BE2C (cell line): ENCODE results near the gene BSN.

ENCODE experiments used
- DNase-seq: peaks from one replicate; pipeline ENCODE4 v3.0.0-alpha.2; 2020
- H3K27me3 ChIP-seq: fragments of 250-450 bp; sonication (Bioruptor Pico); 2 replicates; pipeline ENCODE4 v1.5.1; 2020; ENCODE audit warnings: mild to moderate bottlenecking
- H3K36me3 ChIP-seq: fragments of 250-450 bp; sonication (Bioruptor Pico); 2 replicates; pipeline ENCODE4 v1.5.1; 2020; ENCODE audit warnings: mild to moderate bottlenecking
- H3K4me1 ChIP-seq: fragments of 250-450 bp; sonication (Bioruptor Pico); 2 replicates; pipeline ENCODE4 v1.5.1; 2020
- H3K4me3 ChIP-seq: 2 replicates; pipeline ENCODE4 v1.5.1; 2011; ENCODE audit warnings: low read depth, low read length
- H3K9me3 ChIP-seq: fragments of 250-450 bp; sonication (Bioruptor Pico); 2 replicates; pipeline ENCODE4 v1.5.1; 2020
- TF ChIP-seq, protein P1 (sequence below): IDR thresholded peaks from 2 replicates; pipeline ENCODE4 v1.5.1; 2012; ENCODE audit warnings: mild to moderate bottlenecking, low read depth, low read length

BSN gene

DNA sequence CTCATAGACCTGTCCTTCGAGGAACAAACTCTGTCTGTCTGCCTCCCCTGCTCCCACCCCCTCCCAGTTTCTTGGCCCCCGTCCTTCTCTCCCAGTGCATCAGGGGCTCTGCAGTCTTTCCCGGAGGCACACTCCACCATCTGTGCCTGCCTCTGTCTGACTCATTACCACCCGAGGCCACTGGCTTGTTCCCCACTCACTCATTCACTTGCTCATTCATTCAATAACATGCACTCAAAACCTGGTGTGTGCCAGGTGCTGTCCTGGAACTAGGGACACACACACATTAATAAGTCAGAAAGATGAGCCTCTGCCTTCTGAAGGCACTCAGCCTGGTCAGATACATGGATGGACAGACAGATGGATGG lies 152.8 kb downstream of the BSN start:
- H3K4me3 ChIP-seq = no peak overlapping the region
- no peaks in the 10 kb centered on the region for H3K9me3 ChIP-seq
- TF ChIP-seq, protein P1, sequence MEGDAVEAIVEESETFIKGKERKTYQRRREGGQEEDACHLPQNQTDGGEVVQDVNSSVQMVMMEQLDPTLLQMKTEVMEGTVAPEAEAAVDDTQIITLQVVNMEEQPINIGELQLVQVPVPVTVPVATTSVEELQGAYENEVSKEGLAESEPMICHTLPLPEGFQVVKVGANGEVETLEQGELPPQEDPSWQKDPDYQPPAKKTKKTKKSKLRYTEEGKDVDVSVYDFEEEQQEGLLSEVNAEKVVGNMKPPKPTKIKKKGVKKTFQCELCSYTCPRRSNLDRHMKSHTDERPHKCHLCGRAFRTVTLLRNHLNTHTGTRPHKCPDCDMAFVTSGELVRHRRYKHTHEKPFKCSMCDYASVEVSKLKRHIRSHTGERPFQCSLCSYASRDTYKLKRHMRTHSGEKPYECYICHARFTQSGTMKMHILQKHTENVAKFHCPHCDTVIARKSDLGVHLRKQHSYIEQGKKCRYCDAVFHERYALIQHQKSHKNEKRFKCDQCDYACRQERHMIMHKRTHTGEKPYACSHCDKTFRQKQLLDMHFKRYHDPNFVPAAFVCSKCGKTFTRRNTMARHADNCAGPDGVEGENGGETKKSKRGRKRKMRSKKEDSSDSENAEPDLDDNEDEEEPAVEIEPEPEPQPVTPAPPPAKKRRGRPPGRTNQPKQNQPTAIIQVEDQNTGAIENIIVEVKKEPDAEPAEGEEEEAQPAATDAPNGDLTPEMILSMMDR = no peak
- no peaks in the 10 kb centered on the region for H3K36me3 ChIP-seq
- DNase-seq = no peak
- no peaks in the 10 kb centered on the region for H3K27me3 ChIP-seq
- no peaks in the 10 kb centered on the region for H3K4me1 ChIP-seq

DNA sequence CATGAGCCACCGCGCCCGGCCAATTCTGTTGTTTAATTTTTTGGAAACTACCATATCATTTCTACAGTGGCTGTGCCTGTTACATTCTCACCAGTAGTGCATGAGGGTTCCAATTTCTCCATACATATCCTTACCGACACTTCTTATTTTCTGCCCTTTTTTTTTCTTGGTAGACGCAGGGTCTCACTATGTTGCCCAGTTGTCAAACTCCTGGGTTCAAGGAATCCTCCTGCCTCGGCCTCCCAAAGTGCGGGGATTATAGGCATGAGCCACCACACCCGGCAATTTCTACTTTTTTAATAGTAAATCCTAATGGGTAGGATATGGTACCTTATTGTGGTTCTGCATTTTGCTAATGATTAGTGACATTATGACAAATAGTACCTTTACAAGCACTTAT lies 155.6 kb downstream of the BSN start:
- TF ChIP-seq, protein P1 = no peak
- no peaks in the 10 kb centered on the region for H3K36me3 ChIP-seq
- no peaks in the 10 kb centered on the region for H3K27me3 ChIP-seq
- no peaks in the 10 kb centered on the region for H3K9me3 ChIP-seq
- H3K4me3 ChIP-seq = no peak overlapping the region
- DNase-seq = no peak
- H3K4me1 ChIP-seq = no peaks in the 10 kb centered on the region

DNA sequence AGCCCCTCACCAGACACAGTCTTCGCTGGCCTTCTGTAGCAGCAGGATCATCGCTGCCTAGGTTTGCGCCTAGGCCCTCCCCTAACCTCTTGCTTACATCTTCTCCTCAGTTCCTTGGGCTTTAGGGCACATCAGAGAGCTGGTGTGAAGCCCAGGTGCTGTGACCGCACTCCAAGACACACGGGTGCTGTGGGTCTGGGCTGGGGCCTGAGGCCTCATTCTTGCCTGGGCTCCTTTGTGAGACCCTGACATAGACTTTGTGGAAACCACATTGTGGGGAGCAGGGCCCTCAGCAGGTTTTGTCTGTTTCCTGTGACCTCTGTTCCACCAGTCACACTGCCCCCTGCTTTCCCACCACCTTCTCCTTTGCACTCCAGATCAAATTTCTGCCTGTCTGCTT lies 157.2 kb downstream of the BSN start:
- DNase-seq = no peak
- TF ChIP-seq, protein P1 = no peak
- Histone ChIP-seq H3K4me1 (no peaks in the 10 kb centered on the region), H3K27me3 (no peaks in the 10 kb centered on the region), H3K9me3 (no peaks in the 10 kb centered on the region), H3K4me3 (no peak overlapping the region), H3K36me3 (no peaks in the 10 kb centered on the region)

DNA sequence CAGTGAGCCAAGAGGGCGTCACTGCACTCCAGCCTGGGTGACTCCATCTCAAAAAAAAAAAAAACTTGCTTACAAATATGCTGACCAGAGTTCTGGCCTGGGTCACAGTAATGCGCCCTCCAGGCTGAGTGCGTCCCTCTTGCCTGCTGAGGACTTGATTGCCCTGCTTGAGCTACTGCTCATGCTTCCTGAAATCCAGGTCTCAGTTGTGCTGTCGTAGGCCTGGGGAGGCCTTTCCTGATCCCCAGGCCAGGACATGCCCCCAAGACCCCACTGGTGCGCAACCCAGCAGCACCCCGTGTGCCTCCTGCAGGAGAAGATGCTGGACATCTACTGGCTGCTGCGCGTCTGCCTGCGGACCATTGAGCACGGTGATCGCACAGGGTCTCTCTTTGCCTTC lies 157.9 kb downstream of the BSN start:
- TF ChIP-seq, protein P1 = no peak
- Histone ChIP-seq H3K27me3 (no peaks in the 10 kb centered on the region), H3K4me1 (no peaks in the 10 kb centered on the region), H3K36me3 (no peaks in the 10 kb centered on the region), H3K4me3 (no peak overlapping the region), H3K9me3 (no peaks in the 10 kb centered on the region)
- DNase-seq = no peak

DNA sequence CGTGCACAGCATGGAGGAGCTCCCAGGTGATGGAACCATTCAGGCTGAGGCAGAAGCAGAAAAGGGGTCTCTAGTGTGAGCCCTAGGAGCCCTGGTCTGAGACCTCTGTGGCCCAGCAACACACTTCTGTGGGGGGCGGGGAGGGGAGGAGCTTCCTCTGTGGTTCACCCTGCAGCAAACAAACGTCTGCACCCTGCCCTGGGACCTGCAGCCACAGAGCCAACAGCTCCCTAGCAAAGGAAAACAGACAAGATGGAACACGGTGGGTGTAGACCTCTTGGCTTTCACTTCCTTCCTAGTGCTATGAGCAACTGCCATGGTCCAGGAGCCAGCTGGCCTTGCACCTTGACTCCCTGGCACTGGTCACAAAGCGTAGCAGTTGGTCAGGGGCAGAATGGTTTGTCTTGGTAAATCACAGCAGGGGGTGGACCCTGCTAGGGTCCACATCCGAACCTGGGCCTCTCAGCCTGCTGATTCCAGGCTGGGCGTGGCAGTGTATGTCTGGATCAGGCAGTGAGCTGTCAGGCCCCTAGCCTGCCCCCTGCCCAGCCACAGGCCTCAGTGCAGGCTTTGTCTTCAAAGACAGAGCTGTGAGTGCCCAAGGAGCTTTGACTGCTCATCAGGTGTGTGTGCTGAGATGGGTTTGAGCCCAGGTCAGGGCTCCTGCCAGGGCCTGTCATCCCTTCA lies 158.5 kb downstream of the BSN start:
- Histone ChIP-seq H3K27me3 (no peaks in the 10 kb centered on the region), H3K36me3 (no peaks in the 10 kb centered on the region), H3K4me1 (no peaks in the 10 kb centered on the region), H3K9me3 (no peaks in the 10 kb centered on the region), H3K4me3 (no peak overlapping the region)
- TF ChIP-seq, protein P1 = no peak
- no peak for DNase-seq

DNA sequence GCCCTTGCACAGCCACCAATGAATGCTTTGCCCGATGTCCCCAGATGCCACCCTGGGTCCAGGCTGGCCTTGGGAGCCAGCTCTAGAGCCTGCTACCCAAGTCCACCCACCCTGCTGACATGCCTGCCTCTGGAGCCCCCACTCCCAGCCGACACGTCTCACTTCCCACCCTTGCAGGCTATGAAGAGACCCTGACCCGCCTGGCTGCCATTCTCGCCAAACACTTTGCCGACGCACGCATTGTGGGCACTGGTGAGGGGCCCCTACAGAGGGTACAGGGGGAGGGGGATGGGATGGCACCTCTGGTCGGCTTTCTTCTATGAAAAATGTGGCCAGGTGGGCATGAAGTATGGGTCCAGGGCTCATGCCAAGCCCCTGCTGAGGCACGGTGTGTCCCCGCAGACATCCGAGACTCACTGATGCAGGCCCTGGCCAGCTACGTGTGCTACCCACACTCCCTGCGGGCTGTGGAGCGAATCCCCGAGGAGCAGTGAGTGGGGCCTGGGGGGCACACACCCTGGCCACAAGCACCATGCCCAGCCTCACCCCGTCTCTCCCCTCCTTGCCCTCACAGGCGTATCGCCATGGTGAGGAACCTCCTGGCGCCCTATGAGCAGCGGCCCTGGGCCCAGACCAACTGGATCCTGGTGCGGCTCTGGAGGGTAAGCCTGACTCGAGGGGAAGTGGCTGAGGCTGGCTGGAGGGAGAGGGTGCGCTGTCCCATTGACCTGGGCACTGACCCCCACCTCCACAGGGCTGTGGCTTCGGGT lies 159.2 kb downstream of the BSN start:
- DNase-seq = no peak
- H3K27me3 ChIP-seq = no peaks in the 10 kb centered on the region
- no peak overlapping the region for H3K4me3 ChIP-seq
- H3K36me3 ChIP-seq = no peaks in the 10 kb centered on the region
- TF ChIP-seq, protein P1 = no peak
- H3K9me3 ChIP-seq = no peaks in the 10 kb centered on the region
- no peaks in the 10 kb centered on the region for H3K4me1 ChIP-seq
